ENCODE results near the gene RPL21.

The RPL21 gene

DNA sequence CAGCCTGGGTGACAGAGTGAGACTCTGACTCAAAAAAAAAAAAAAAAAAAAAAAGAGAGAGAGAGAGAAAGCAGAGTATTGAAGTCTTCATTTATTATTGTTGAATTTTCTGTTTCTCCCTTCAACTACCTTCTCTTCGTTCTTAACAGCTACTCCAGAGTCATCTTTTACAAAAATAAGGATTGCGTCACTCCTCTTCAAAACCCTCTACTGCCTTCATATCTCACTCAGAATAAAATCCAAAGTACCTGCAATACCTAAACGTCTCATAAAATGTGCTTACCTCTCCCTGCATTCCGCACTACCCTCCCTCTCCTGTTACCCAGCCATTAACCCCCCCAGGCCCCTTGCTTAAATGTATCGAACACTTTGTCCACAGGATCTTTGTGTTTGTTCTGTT lies 17.4 kb upstream of the RPL21 start:
- TF ChIP-seq, protein P1, sequence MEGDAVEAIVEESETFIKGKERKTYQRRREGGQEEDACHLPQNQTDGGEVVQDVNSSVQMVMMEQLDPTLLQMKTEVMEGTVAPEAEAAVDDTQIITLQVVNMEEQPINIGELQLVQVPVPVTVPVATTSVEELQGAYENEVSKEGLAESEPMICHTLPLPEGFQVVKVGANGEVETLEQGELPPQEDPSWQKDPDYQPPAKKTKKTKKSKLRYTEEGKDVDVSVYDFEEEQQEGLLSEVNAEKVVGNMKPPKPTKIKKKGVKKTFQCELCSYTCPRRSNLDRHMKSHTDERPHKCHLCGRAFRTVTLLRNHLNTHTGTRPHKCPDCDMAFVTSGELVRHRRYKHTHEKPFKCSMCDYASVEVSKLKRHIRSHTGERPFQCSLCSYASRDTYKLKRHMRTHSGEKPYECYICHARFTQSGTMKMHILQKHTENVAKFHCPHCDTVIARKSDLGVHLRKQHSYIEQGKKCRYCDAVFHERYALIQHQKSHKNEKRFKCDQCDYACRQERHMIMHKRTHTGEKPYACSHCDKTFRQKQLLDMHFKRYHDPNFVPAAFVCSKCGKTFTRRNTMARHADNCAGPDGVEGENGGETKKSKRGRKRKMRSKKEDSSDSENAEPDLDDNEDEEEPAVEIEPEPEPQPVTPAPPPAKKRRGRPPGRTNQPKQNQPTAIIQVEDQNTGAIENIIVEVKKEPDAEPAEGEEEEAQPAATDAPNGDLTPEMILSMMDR (IDR thresholded peaks at IDR 0.05; ENCODE audit: extremely low read depth, insufficient read depth, missing control alignments): no peak
- no peak for DNase-seq (ENCODE audit: low spot score)
- in situ Hi-C loops (cut with MboI; ENCODE audit: low pct_unique_long_range_greater_than_20kb, low sequenced_read_pairs, unreplicated experiment): no loop called here

DNA sequence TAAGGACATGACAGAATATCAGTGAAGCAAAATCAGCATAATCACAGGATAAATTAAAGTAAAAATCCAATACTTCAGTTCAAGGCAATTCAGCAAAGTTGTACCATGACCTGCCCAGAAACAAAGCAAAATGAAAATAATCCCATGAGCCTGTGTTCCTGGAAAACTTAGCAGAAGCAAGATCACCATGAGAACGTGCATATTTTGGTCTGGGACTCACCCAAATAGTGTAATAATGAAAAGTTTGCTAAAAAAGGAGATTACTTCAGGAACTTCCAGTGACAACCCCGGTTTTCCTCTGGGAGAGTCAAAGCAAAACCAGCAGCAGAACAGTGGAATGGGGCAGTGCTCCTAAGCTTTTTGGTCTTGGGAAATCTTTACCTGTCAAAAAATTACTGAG lies 14.9 kb upstream of the RPL21 start:
- in situ Hi-C loops (cut with MboI; ENCODE audit: low pct_unique_long_range_greater_than_20kb, low sequenced_read_pairs, unreplicated experiment): no loop called here
- DNase-seq (ENCODE audit: low spot score): no peak
- TF ChIP-seq, protein P1 (IDR thresholded peaks at IDR 0.05; ENCODE audit: extremely low read depth, insufficient read depth, missing control alignments): no peak

DNA sequence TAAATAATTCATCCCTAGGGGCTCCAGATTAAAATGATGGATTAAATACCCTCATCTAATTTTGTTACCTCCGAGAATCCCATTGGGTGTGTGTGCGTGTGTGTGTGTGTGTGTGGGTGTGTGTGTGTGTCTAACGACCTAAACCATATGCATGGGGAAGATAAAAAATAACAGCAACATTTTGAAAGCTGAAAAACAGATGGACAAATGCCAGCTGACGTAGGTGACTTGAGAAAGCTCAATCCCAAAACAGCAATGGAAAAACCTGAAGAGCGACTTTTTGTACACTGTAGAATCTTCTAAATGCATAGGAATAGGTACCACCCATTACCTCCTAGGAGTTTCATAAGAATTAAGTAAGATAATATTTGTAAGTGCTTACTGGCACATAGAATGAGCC lies 8.7 kb upstream of the RPL21 start:
- no peak for DNase-seq (ENCODE audit: low spot score)

DNA sequence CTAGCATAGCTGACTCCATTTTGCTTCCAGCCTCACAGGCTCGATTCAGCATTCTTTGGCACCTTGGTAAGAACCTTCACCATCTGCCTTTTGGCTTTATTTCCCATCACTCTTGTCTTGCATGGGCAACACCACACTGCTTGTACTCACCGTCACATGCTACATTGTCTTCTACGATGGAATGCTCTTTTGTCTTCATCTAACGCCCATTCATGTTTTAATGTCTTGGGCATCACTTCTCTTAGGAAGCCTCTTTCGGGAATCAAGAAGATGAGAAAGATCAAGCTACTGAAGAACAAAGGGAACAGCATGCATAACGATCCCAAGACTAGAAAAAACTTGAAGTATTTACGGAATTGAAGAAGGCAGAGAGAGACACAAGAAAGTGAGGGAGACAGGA lies 5.7 kb upstream of the RPL21 start:
- in situ Hi-C loops (cut with MboI; ENCODE audit: low pct_unique_long_range_greater_than_20kb, low sequenced_read_pairs, unreplicated experiment): no loop called here
- TF ChIP-seq, protein P1 (IDR thresholded peaks at IDR 0.05; ENCODE audit: extremely low read depth, insufficient read depth, missing control alignments): no peak
- no peak for DNase-seq (ENCODE audit: low spot score)

More for the DNA sequence above, 8.7 kb upstream of the RPL21 start:
- TF ChIP-seq, protein P1 (IDR thresholded peaks at IDR 0.05; ENCODE audit: extremely low read depth, insufficient read depth, missing control alignments): no peak
- in situ Hi-C loops (cut with MboI; ENCODE audit: low pct_unique_long_range_greater_than_20kb, low sequenced_read_pairs, unreplicated experiment): no loop called here

DNA sequence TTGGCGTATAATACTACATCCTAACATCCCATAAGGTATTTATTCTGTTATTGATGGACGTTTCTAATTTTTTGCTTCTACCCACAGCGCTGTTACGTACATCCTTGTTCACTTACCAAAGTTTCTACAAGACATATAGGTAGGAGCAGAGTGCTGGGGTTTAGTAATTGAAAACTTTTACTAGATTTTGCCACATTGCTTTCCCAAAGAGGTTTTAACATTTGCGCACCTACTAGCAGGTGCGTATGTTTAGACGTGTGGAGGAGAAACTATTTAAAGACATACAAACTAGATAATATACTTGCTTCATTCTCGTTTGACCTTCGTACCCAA lies 559 bp upstream of the RPL21 start:
- TF ChIP-seq, protein P1 (IDR thresholded peaks at IDR 0.05; ENCODE audit: extremely low read depth, insufficient read depth, missing control alignments): no peak
- DNase-seq (ENCODE audit: low spot score): no peak
- in situ Hi-C loops (cut with MboI; ENCODE audit: low pct_unique_long_range_greater_than_20kb, low sequenced_read_pairs, unreplicated experiment): no loop called here

DNA sequence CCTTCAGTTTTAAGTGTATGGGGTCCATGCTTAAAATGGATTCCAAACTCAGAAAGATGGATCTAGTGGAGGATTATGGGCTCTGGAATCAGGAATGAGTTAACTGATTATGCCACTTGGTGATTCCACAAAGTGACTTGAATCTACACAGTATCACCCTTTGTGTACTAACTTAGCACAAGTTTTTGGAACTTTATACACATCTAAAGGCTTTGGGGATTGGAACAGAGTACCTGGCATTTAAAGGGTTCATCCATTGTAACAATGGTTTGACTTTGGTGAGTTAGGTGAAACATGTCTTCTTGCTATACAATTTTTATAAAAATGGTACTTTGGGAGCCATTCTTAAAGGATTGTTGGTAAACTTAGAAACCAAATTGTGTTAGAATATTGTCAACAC lies 1.1 kb downstream of the RPL21 start:
- TF ChIP-seq, protein P1 (IDR thresholded peaks at IDR 0.05; ENCODE audit: extremely low read depth, insufficient read depth, missing control alignments): no peak
- DNase-seq (ENCODE audit: low spot score): no peak
- in situ Hi-C loops (cut with MboI; ENCODE audit: low pct_unique_long_range_greater_than_20kb, low sequenced_read_pairs, unreplicated experiment): no loop called here

DNA sequence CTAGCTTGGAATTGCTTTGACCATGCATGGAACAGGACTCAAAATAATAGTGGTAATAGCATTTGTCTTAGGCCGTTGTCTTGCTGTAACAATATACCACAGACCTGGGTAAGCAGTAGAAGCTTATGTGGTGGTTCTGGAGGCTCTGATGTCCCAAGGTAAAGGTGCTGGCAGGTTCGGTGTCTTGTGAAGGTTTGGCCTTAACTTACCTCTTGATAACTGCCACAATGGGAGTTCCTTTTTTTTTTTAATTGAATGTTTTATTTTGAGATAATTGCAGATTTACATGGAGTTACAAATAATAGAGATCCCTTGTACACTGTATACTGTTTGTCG lies 5.8 kb downstream of the RPL21 start:
- in situ Hi-C loops (cut with MboI; ENCODE audit: low pct_unique_long_range_greater_than_20kb, low sequenced_read_pairs, unreplicated experiment): no loop called here
- TF ChIP-seq, protein P1 (IDR thresholded peaks at IDR 0.05; ENCODE audit: extremely low read depth, insufficient read depth, missing control alignments): no peak
- DNase-seq (ENCODE audit: low spot score): no peak
